Epithelial cell of esophagus (primary cell): Measurements from ENCODE around the gene TIAM2.

Experiments
- DNase-seq: peaks from one replicate; pipeline ENCODE4 v3.0.0; 2010; ENCODE audit warnings: low read depth
- H3K4me3 ChIP-seq: 2 replicates; pipeline ENCODE4 v1.5.1; 2011; ENCODE audit warnings: mild to moderate bottlenecking, low read length, control low read depth
- TF ChIP-seq, protein P1 (sequence below): IDR thresholded peaks from 2 replicates; pipeline ENCODE4 v1.5.1; 2011; ENCODE audit warnings: low read depth, mild to moderate bottlenecking, low read length, control low read depth, inconsistent platforms; ENCODE audit not compliant: insufficient read depth; ENCODE audit errors: missing control alignments

The TIAM2 gene

GRCh38 chr6:155270561-155271091 is 275.5 kb downstream of the TIAM2 start:
- TF ChIP-seq, protein P1, sequence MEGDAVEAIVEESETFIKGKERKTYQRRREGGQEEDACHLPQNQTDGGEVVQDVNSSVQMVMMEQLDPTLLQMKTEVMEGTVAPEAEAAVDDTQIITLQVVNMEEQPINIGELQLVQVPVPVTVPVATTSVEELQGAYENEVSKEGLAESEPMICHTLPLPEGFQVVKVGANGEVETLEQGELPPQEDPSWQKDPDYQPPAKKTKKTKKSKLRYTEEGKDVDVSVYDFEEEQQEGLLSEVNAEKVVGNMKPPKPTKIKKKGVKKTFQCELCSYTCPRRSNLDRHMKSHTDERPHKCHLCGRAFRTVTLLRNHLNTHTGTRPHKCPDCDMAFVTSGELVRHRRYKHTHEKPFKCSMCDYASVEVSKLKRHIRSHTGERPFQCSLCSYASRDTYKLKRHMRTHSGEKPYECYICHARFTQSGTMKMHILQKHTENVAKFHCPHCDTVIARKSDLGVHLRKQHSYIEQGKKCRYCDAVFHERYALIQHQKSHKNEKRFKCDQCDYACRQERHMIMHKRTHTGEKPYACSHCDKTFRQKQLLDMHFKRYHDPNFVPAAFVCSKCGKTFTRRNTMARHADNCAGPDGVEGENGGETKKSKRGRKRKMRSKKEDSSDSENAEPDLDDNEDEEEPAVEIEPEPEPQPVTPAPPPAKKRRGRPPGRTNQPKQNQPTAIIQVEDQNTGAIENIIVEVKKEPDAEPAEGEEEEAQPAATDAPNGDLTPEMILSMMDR, result no peak
- DNase-seq, result no peak
- no peak overlapping the region for H3K4me3 ChIP-seq

GRCh38 chr6:155271145-155271544 is 276.0 kb downstream of the TIAM2 start:
- DNase-seq, result no peak
- TF ChIP-seq, protein P1, result no peak
- no peak overlapping the region for H3K4me3 ChIP-seq

DNA sequence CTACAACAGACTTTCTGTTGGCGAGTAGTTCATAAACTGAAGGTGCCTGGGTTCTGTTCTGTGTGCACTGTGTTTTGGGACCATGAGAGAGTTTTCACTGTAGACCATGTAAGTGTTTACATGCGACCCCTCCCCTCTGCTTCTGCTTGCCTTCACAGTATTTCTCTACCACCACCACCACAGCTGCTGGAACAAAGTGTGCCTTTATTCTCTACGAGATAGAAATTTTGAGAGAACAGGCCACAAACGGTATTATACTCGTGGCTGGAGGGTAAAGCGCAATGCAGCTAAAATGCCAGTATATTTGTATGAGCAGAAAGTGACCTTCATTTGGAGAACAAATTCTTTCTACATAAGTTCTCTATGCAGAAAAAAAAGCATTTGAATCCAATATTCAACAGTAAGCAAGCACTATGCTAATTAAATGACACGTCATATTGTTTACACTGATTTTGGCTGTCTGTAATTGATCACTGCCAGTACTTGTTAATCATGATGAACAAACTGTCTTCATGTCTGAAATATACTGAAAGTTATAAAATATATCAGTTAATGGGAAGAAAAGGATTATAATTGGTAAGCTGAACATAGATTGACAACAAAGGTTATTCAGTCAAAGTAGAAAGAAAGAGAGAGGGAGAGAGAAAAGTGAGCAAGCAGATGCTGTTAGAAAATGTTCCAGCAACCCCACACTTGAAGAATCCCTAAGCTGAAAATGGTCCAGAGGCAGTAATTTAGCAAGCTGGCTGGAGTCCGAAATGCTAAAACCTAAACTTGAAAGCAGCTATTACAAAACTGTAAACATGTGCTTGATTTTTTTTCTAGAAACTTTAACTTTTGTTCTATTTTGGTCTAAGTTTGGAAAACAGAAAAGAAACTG is 277.5 kb downstream of the TIAM2 start:
- no peak overlapping the region for H3K4me3 ChIP-seq
- TF ChIP-seq, protein P1, result no peak

GRCh38 chr6:155273431-155273830 is 278.3 kb downstream of the TIAM2 start:
- H3K4me3 ChIP-seq, result no peak overlapping the region
- TF ChIP-seq, protein P1, result no peak
- DNase-seq, result peak; percentile 48

More for the DNA sequence above, 277.5 kb downstream of the TIAM2 start:
- DNase-seq, result no peak

DNA sequence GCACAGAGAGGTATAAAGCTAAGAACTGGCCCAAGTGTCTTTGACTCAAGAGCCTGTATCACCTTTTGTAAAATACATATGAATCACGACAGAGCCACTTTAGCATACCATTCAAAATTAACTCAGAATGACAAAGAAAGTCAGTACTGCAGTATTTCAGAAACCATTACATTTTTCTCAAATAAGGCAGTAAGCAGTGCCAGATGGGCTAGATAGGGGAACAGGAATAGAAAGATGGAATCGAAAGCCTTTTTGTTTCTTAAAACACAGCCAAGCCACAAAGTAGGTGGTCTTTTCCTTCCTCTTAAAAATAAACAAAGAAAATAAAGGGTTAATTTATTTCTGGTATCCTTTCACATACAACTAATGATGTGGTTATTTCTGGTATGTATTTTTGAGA is 279.0 kb downstream of the TIAM2 start:
- no peak for DNase-seq
- no peak overlapping the region for H3K4me3 ChIP-seq
- TF ChIP-seq, protein P1, result no peak

GRCh38 chr6:155274533-155274932 is 279.4 kb downstream of the TIAM2 start:
- TF ChIP-seq, protein P1, result no peak
- H3K4me3 ChIP-seq, result no peak overlapping the region
- peak; percentile 86 for DNase-seq

DNA sequence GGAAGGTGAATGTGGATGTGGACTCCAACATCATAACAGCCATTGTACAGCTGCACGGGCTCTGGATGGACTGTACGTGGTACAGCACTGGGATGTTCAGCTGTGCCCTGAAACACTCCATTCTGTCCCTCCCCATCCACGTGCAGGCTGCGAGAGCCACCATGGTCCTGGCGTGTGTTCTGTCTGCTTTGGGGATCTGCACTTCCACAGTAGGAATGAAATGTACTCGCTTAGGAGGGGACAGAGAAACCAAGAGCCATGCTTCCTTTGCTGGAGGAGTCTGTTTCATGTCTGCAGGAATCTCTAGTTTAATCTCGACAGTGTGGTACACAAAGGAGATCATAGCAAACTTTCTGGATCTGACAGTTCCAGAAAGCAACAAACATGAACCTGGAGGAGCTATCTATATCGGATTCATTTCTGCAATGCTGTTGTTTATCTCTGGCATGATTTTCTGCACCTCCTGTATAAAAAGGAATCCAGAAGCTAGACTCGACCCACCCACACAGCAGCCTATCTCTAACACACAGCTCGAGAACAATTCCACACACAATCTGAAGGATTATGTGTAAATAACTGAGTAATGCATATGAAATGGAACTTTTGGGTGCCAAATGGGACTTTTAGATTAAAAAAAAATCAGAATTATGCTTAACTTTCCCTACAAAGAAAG is 280.8 kb downstream of the TIAM2 start:
- TF ChIP-seq, protein P1, result no peak
- DNase-seq, result no peak
- H3K4me3 ChIP-seq, result no peak overlapping the region
